ENCODE data around the gene RNU5D-1.
"Not testable (repeated sequence)": the region's sequence is repeated elsewhere in the genome, so short reads cannot be mapped to it uniquely, and the experiment has no call there.

RNU5D-1 gene

DNA sequence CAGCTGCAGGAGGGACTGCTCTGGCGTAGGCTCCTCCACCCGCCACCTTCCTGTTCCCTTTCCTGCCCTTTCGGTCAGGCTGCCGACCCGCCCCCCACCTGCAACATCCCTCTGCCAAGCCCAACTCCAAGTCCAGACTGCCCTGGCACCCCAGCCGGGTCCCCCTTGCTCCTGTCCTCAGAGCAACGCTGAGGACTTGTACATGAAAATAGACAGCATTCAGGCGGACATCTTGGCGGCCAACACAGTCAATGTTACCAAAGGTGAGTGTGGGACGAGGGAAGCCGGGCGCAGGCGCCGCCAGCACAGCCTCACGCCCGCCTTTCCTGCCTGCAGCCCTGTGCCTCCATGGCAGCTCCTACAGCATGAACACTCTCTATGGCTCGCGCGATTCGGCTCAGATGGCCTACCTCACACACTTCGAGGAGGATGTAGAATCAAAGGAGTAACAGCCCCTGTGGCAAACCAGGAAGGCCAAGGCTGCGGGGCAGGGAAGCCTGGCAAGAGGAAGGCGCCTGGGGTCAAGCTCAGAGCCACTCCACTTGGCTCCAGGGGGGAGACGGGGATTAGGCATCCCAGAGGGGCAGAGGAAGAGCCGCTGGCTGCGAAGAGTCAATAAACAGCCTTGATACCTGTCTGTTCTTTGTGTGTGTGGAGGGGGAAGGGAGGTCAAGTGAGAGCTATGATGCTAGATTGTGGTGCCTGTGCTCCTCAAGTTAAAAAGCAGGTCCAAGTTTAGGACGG is 5.8 kb downstream of the RNU5D-1 start:
- DNase-seq = no peak

DNA sequence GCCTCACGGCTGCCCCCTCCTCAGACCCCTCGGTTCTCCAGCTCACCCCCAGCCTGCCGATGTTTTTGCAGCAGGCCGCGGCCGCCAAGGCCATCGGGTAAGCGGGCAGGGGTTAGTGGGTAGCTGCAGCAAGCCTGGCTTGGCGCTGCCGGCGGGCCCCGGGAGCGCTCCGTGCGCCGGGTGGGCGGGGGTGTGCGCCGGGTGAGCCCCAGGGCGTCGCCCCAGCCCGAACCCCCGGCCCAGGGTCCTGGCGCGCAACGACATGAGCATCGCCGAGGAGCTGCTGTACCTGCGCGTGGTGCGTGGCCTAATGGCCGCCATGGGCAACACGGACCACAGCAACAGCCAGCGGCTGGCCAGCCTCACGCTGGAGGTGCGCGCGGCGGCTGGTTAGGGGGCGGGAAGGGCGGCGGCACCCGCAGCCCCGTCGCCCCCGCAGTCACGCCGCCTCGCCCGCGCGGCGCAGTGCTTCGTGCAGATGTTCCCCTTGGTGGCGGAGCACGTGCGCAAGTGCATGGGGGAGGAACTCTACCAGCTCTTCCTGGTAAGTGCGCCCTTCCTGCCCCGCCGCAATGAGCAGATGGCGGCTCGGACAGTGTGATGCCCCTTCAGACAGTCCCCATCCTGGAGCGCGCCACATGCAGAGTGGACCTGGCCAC is 6.5 kb downstream of the RNU5D-1 start:
- DNase-seq = no peak

DNA sequence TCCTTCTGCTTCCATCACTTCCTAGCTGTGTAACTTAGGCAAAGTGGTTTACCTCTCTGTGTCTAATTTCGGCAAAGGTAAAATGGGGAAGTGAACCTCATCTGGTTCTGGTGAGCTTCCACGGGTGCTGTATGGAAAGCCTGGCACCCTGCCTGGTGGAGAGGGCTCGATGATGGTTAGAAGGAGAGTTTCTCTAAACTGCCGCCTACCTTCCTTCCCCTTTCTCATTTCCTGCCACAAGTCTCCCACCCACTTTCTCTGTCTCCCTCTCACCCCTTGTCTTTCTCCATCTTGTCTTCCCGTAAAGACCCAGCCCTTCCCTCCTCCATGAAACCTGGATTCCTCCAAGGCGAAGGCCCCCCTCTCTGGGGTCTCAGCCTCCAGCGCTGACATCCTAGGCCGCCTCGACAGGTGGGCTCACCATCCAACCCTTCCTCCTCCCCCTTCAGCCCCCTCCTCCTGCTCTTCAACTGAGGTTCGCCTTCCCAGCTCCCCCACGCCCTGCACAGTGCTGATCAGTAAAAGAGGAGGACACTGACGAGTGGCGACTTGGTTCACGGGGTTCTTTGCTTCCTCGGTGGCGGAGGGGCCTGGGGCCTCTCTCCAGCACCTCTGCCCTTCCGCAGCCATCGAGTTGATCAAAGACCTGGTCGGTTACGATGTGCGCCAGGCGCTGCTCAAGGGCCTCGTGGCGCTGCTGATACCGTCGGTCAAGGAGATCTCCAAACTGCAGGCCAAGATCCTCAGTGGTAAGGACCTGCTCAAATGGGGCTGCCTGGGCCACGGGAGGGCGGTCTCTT is 7.3 kb downstream of the RNU5D-1 start:
- peak; percentile 26 for DNase-seq

DNA sequence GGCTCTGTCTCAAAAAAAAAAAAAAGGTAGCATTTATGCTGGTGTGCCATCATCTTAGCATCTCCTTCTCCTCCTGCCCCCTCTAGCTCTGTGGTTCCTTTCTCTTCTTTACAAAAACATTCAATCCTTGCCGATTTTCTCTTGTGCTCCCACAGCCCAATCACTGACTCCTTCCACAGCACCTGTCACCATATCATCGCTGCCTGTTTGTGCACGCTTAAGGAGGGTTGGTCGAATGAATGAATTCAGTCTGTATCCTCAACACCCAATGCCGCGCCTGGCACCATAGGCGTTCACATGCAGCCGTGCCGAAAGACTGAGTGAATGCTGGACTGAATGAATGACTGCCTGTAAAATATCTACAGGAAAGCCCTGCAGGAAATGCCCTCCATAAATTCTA is 7.9 kb downstream of the RNU5D-1 start:
- DNase-seq = no peak

DNA sequence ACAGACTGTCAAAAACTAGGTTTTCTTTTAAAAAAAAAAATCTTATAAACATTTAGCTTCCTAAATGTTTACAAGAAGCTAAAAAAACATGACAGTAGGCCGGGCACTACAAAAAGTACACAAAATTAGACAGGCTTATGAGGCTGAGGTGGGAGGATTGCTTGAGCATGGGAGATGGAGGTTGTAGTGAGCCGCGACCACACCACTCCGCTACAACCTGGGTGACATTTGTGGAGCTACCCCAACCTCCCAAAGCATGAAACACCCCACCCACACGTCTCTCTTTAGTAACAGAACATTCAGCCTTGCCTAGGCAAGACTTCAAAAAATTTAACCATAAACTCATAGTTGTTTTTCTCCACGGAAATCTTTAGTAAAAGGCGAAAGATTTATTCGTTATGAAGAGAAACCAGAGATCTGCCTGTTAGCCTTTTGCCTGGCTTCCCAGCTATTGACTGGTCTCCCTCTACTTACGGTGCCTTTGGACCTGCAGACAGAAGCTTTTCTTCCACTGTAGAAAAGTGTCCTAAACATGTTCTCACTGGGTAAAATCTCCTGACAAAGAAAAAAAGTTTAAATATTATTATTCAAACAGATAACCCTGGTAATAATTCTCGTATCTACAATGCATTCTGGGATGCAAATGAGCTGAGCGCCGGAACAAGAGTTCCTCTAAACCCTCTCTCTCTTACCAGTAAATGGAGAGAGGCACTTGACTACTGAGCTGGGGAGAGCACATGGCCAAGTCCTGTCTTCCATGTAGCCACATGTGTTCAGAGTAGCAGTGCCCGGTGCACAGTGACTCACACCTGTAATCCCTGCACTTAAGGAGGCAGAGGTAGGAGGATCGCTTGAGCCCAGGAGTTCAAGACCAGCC is 9.2 kb downstream of the RNU5D-1 start:
- DNase-seq = peak; percentile 62

DNA sequence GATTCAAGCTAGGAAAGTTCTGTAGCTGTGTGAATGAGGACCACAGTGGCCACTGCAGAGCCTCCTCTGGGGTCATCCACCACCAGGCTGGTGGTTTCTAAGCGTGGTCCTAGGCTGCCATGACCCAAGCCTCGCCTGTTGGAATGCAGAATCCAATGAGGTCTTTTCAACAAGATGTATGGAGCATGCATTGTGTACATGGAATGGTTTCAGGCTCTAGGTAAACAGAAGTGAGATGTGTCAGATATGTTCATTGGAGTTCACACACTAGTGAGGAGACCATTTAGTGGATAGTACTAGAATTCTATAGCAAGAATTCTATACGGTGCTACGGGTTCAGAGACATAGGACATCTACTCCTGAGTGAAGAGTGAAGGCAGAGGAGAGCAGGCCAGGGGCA is 10.7 kb downstream of the RNU5D-1 start:
- DNase-seq = no peak

DNA sequence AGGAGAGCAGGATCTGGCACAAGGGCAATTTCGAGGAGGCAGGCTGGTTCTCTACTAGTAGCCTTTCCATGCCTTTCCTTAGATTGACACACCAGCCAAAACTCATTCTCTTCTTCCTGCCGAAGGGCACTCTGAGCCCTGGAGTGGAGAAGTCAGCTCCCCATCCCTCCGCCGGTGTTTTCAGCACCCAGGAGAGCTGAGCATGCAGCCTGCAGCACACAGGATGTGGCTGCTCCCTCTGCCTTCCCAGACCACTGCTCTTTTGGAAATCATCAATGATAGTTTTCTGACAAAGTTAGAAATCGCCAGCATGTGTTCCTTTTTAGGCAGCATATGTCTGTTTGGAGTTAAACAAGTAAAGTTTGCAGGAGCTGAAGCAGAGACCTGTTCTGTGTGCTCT is 11.7 kb downstream of the RNU5D-1 start:
- no peak for DNase-seq

DNA sequence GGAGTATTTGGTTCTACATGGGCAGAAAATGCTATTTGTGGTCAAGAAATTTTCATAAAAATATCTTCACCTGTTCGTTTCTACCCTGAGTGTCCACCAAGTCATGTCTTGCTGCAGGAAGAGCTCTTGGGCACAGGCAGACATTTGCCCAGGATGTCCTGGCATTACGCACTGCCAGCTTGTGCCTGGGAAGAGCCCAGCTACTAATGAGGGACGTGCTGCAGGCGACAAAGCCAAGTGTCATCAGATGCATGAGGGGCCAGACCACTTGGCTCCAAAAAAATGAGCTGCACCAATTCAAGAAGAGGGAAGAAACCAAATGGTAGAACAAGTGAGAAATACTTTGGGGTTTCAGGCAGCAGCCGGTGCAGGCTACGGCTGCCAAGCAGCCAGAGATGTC is 12.9 kb downstream of the RNU5D-1 start:
- DNase-seq = no peak

DNA sequence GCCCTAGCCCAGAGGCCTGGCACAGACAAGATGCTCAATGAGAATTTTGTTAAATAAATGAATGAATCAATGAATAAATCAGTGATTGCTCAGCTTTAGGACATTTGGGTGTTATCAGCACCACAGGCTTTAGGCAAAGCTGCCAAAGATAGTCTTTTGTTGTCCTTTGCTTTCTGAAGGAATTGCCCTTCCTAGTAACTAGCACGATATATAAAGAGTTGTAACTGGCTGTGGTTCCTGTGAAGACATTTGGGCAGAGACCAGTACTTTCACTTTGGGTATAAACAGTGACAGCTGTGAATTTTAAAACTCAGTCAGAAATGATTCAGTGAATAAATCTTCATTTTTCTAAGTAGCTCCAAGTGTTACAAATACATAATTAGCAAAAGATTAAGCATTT is 13.3 kb downstream of the RNU5D-1 start:
- no peak for DNase-seq

DNA sequence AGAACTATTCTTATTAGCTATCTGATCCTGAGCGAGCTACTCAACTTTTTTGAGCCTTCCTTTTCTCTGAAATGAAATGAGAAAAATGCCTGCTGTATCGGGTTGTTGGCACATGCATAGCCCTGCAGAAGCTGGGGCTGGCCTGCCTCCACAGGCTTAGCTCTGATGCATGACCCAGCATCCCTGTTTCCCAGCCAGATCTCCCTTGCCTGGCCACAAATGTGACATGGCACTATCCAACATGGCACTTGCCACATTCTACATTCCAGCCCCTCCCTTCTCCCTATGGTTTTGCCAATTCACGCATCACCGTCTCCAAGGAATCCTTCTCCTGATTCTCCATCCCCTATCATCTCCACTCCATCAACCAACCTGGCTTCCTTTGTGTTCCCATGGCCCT is 13.8 kb downstream of the RNU5D-1 start:
- no peak for DNase-seq

DNA sequence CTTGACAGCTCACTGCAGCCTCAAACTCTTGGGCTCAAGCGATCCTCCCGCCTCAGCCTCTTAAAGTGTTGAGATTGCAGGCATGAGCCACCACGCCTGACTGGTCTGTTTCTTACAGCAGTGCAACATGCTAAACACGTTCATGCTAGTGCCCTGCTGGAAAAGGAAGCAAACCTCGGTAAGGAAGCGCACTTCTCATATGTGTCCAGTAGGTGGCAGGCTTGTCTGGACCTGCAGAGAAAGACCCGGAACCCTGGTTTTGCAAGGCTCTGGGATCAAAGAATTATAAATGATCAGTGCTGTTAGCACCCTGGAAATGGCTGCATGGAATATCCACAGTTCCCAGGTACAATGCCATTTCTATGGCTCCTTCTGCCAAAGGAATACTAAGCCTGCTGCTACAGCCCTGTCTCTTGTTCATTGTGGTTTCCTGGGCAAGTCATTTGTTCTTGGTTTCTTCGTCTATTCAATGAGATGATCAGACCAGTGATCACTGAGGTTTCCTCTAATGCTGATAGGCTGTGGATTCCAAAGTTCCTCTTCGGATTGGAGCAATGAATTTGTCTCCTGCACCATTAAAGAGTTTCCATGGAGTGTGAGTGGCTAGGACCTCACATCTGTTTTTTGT is 15.9 kb downstream of the RNU5D-1 start:
- peak; percentile 54 for DNase-seq

DNA sequence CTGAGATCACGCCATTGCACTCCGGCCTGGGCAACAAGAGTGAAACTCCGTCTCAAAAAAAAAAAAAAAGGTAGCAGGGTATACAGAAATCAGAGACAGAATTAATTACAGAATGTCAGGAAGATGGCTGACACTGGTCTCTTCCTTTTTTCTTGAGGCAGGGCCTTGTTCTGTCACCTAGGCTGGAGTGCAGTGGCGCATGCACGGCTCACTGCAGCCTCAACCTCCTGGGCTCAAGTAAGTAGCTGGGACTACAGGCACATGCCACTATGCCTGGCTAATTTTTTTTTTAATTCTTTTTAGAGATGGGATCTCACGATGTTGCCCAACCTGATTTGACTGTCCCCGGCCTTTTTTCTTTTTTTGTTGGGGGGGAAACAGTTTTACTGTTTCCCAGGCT is 16.4 kb downstream of the RNU5D-1 start:
- DNase-seq = no peak

DNA sequence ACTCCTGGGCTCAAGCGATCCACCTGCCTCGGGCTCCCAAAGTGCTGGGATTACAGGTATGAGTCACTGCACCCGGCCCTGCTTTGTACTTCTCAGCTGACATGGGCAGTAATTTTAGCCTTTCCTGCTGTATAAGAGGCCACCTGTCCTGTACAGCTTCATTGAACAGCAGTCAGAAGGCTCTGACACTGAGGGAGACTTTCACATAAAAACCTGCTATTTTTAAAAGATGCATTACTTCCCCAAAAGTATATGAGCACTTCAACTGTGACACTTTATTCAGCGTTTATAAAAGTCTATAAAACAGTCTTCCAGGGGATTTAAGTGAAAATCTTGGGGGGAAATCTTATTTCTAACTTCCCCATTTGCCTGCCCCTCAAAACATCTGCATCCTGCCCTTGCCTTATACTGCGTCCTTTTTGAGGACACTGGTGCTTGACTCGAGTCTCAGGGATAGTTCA is 17.6 kb downstream of the RNU5D-1 start:
- no peak for DNase-seq

DNA sequence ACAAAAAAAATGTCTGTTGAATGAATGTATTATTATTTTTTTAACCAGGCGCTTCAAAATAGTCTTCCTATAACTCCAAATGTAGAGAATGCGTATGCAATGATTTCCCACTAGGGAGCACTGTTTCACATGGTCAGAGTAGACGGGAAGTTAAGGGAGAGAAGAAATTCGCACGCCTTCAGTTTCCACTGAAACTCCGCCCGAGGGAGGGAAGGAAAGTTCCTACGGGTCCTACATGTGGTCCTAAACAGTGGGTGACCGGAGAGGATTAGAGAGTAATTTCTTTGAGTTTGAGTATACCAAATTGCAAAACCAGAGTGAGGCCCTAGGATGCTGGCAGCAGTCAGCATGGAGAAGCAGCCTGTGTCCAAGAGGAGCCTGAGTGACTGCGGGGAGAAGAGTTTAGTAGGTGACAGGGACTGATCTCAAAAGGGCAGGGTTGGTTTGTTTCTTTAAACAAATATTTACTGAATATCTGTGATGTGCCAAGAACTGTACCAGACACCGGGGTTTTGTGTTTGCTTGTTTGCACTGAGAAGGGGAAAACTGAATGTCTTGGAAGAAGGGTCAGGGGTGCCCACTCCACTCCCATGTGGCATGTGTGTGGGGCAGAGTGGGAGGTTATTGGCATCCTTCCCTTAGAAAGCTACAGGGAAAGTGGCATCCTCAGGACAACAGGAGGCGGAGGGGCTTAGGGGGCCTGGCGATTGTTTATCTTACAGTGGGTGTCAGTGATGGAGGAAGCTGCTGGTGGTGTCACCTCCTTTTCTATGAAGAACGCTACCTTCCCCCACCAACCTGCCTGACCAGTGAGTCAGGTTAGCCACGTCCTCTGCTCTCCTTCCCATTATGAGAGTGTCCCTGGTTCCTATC is 22.8 kb downstream of the RNU5D-1 start:
- no peak for DNase-seq

DNA sequence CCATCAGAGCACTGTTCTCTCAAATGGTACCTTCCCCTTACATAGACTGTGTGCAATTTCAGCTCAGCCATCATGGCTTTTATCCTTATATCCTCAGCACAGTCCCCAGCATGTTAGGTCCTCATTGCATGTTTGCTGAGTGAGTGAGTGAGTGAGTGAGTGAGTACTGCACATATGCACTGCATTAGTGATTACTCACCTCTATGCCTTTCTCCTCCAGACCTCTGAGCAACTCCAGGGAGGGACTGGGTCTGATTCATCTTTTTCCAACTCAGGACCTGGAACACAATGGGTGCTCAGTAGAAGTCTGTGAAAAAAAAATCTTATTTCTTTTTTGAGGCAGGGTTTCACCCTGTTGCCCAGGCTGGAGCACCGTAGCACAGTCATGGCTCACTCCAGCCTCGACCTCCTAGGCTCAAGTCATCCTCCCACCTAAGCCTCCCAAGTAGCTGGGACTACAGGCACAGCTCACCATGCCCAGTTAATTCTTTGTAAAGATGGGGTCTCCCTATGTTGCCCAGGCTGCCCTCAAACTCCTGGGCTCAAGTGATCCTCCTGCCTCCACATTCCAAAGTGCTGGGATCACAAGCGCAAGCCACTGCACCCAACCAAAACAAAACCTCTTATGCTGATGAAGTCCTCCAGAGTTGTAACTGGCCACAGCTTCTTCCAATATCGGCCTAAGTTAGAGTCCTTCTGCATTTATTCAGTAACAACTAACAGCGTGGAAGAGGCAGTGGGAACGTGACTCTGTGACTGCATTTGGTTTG is 23.7 kb downstream of the RNU5D-1 start:
- DNase-seq = no peak

DNA sequence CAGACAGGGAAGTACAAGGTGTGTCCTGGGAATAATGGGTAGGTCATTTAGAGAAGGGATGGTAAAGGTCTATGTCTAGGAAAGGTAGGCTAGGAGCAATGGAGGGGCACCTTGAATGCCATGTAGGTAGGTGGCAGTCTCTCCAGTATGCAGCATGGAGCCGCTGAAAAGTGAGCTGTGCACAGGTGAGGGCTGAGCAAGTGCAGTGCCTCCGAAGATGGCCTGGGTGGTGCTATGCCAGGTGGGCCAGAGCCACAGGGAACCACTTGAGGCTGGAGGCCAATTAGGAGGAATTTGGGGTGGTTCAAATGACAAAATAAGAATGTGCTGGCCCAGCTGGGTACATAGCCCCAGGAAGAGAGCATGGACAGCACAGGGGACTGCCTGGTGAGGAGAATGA is 25.0 kb downstream of the RNU5D-1 start:
- no peak for DNase-seq

DNA sequence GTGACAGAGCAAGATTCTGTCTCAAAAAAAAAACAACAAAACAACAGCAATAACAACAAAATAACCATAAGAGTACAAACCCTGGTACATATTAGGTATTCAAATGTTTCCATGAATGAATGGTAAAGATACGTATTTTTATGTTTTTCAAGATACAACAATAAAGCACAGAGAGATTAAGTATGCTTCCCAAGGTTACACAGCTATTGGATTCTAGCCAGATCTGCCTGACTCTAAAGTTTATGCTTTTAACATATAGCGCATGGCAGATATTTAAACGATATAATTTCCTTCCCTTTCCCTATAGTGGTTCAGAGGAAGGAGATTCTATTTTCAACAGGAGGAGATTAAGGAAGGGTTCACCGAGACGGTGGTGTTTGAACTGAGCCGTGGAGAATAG is 25.5 kb downstream of the RNU5D-1 start:
- no peak for DNase-seq

DNA sequence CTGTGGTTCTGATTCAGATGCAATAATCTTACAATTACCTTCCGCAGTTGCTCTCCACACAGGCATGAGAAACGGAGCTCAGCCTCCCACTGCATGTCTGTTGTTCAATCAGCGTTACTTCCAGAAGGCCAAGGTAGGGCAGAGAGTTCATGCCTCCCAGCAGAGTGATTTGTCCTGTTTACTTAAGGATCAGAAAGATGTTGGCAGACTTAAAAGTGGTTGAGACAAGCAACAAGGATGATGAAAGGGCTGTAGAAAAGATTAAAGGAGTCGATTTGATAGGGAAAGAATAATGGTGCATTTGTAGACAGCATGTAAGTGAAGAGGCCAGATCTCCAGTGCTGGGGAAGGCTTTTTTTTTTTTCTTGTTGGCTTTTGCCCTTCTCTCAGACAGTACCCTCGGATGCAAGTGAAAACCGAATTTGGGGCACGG is 29.8 kb downstream of the RNU5D-1 start:
- no peak for DNase-seq

DNA sequence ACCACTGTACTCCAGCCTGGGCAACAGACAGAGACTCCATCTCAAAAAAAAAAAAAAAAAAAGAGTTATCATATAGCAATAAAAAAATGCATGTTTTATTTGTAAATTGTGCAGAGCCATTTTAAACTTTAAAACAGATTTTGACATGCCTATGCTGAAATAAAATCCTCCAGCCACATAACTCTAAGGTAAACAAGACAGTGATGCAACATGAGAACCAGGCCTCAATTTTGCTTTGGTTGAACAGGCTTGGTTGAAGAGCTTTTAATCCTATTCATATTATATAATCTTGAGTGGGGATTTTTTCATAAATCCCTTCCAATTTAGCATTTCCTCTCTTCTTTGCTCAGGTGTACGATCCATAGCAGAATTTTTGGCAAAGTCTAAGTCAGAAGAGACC is 30.4 kb downstream of the RNU5D-1 start:
- no peak for DNase-seq

DNA sequence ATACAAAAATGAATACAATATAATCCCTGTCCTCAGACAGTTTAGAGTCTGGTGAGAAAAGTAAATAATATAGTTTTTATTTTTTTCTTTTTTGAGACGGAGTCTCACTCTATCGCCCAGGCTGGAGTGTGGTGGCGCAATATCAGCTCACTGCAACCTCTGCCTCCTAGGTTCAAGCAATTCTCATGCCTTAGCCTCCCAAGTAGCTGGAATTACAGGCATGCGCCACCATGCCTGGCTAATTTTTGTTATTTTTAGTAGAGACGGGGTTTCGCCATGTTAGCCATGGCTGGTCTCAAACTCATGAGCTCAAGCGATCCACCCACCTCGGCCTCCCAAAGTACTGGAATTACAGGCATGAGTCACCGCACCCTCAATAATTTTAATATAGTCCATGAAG is 31.6 kb downstream of the RNU5D-1 start:
- DNase-seq = not testable (repeated sequence)
